ENCODE results near the gene CXCR2.

The CXCR2 gene

DNA sequence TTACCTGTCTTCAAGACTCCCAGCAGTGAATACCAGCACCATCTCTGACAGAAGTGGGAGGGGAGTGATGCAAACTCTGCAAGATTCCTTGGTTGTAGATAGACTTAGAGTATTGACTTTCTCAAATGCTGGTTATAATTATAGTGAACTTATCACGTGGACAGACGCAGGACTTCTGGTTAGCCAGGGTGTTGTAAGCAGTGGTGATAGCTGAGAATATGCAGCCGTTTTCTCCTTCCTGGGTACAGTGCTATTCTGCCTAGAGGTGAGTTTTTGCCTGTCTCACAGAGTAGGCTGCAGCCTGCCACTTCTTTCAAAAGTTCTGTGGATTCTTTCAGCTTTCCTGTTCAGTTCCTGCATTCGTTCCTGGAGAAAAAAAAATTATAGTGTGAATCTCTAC lies 733 bp upstream of the CXCR2 start:
- TF ChIP-seq TAF1 (IDR thresholded peaks at IDR 0.05; ENCODE audit: borderline replicate concordance, insufficient read depth, low read length) (no peak), SIN3A (IDR thresholded peaks at IDR 0.05; ENCODE audit: borderline replicate concordance, insufficient read depth, low read length) (no peak), POLR2AphosphoS5 (IDR thresholded peaks at IDR 0.05; ENCODE audit: low read depth, low read length) (no peak), FOXP2 (optimal IDR thresholded peaks at IDR 0.05; ENCODE audit: borderline replicate concordance, extremely low read depth, extremely low read length, insufficient read depth) (no peak)
- TF ChIP-seq, protein P1, sequence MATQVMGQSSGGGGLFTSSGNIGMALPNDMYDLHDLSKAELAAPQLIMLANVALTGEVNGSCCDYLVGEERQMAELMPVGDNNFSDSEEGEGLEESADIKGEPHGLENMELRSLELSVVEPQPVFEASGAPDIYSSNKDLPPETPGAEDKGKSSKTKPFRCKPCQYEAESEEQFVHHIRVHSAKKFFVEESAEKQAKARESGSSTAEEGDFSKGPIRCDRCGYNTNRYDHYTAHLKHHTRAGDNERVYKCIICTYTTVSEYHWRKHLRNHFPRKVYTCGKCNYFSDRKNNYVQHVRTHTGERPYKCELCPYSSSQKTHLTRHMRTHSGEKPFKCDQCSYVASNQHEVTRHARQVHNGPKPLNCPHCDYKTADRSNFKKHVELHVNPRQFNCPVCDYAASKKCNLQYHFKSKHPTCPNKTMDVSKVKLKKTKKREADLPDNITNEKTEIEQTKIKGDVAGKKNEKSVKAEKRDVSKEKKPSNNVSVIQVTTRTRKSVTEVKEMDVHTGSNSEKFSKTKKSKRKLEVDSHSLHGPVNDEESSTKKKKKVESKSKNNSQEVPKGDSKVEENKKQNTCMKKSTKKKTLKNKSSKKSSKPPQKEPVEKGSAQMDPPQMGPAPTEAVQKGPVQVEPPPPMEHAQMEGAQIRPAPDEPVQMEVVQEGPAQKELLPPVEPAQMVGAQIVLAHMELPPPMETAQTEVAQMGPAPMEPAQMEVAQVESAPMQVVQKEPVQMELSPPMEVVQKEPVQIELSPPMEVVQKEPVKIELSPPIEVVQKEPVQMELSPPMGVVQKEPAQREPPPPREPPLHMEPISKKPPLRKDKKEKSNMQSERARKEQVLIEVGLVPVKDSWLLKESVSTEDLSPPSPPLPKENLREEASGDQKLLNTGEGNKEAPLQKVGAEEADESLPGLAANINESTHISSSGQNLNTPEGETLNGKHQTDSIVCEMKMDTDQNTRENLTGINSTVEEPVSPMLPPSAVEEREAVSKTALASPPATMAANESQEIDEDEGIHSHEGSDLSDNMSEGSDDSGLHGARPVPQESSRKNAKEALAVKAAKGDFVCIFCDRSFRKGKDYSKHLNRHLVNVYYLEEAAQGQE (IDR thresholded peaks at IDR 0.05; ENCODE audit: insufficient read depth in 1 of 2, low read depth in 2 of 2, low read length in 2 of 2), result no peak

DNA sequence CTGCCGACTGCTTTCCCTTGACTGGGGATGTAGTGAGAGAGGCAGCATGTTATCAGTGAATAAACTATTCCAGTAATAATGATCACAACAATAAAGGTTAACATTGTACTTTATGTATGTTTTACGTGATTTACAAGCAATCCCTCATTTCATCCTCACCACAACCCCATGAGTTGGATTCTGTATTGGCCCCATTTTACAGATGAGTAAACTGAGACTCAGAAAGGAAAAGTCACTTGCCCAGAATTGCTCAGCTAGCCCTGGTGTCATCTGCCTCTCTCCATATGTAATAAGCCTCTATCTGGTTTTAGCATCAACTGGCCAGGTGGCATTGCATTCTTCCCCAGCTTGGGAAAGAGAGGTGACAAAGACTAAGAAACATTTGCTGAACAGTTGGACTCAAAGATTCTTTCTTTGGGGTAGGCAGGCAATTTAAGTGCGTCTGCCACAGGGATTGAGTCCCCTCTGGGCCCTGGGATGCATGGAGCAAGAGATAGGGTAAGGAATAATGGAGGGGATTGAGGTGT lies 2.2 kb downstream of the CXCR2 start:
- TF ChIP-seq FOXP2 (optimal IDR thresholded peaks at IDR 0.05; ENCODE audit: borderline replicate concordance, extremely low read depth, extremely low read length, insufficient read depth) (no peak), POLR2AphosphoS5 (IDR thresholded peaks at IDR 0.05; ENCODE audit: low read depth, low read length) (no peak), SIN3A (IDR thresholded peaks at IDR 0.05; ENCODE audit: borderline replicate concordance, insufficient read depth, low read length) (no peak), TAF1 (IDR thresholded peaks at IDR 0.05; ENCODE audit: borderline replicate concordance, insufficient read depth, low read length) (no peak)
- TF ChIP-seq, protein P1 (IDR thresholded peaks at IDR 0.05; ENCODE audit: insufficient read depth in 1 of 2, low read depth in 2 of 2, low read length in 2 of 2), result no peak

DNA sequence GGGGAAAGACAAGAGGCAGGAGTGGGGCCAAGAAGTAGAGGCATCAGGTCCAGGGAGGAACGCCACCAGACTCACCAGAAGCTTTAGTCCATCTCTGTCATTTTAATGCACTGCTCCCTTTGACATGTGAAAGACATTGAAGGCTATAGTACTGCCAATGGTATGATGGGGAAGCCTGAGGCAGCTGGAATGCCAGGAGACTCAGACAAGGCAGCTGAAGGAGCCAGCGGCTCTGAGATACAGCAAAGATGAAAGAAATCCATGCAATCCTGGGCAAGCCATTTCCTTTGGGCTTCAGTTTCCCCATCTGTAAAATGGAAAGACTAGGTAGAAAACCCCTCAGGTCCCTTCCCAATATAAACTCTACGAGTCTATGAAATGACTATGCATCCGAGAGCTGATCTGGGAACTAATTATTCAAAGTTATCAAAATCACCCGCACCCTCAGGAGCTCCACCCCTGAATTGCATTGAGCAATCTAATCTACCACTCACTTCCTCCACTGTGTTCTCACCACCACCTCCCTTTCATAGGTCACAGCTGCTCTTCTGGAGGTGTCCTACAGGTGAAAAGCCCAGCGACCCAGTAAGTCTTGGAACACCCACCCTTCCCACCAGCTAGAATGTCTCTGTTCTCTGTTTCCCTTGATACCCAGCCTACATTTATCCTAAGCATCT lies 3.1 kb downstream of the CXCR2 start:
- TF ChIP-seq TAF1 (IDR thresholded peaks at IDR 0.05; ENCODE audit: borderline replicate concordance, insufficient read depth, low read length), result no peak
- no peak for TF ChIP-seq SIN3A (IDR thresholded peaks at IDR 0.05; ENCODE audit: borderline replicate concordance, insufficient read depth, low read length)
- TF ChIP-seq, protein P1 (IDR thresholded peaks at IDR 0.05; ENCODE audit: insufficient read depth in 1 of 2, low read depth in 2 of 2, low read length in 2 of 2), result no peak
- no peak for TF ChIP-seq FOXP2 (optimal IDR thresholded peaks at IDR 0.05; ENCODE audit: borderline replicate concordance, extremely low read depth, extremely low read length, insufficient read depth)
- no peak for TF ChIP-seq POLR2AphosphoS5 (IDR thresholded peaks at IDR 0.05; ENCODE audit: low read depth, low read length)

DNA sequence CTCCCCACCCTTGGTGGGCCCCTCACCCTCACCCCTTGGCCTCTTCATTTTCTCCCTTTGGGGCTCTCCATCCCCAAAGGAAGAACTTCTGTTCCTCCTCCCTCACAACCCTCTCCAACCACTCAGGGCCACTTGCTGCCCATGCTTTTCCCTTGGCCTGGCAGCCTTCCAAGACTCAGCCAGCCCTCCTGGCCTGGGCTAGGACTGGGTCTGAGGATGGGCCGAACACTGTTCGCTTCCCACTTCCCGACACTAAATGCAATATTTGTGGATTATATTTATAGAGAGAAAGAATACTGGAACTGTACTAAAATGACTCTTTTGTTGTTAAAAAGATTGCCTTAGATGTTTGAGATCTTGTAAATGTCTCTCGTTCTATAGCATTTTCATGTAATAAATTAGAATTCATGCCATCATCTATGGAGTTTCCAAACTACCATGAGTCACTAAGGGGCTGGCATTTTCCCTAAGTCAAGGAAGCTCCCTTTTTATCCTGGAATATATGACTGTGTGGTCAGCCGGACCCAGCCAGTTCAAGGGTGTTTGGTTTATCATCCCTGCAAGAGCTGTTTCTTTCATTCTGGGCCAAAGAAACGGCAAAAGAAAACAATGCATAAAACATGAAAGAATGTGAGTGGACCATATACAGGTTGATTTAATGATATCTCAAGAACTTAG lies 3.8 kb downstream of the CXCR2 start:
- TF ChIP-seq, protein P1 (IDR thresholded peaks at IDR 0.05; ENCODE audit: insufficient read depth in 1 of 2, low read depth in 2 of 2, low read length in 2 of 2), result no peak
- TF ChIP-seq FOXP2 (optimal IDR thresholded peaks at IDR 0.05; ENCODE audit: borderline replicate concordance, extremely low read depth, extremely low read length, insufficient read depth) (no peak), POLR2AphosphoS5 (IDR thresholded peaks at IDR 0.05; ENCODE audit: low read depth, low read length) (no peak), TAF1 (IDR thresholded peaks at IDR 0.05; ENCODE audit: borderline replicate concordance, insufficient read depth, low read length) (no peak), SIN3A (IDR thresholded peaks at IDR 0.05; ENCODE audit: borderline replicate concordance, insufficient read depth, low read length) (no peak)

Measured in PFSK-1 (cell line).